Measurements from ENCODE around the gene CENPT. TPM values are rescaled to one million over a fixed set of nuclear protein-coding genes. Genes with fewer than 3 reads are reported as not detected.
A peak's percentile ranks its signal among the peaks of the same experiment; 100 is the strongest.

CENPT gene
- total RNA-seq, 4 donors from 2014 or later = 15.7 to 43.8 (median 26.2) TPM

DNA sequence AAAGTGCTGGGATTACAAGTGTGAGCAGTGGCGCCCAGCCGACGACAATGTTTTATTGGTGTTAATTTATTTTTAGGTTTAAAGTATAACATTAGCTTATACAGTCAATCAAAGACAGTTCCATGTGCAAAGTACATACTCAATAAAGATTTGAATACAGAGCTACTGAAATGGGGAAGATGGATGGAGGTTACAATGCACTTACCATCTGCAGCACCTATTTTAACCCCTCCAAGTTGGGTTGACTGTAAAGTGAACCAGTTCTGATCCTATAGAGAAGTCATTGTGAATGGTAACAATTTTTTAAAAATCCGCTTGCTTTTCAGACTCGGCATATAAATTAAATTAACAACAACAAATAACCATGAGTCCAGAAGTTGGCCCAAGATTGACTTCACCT lies 44.9 kb upstream of the CENPT start:
- intact Hi-C loops (cut with DNase I) = no loop called here
- H3K9me3 ChIP-seq = no peaks in the 10 kb centered on the region
- H3K27ac ChIP-seq = no peak overlapping the region
- H3K27me3 ChIP-seq = no peaks in the 10 kb centered on the region
- no peak for DNase-seq
- peak overlapping the region in 1 of 3 donors; percentile 73 for H3K4me3 ChIP-seq (replicated peaks in 1 of 3)
- TF ChIP-seq CTCF (IDR thresholded peaks at IDR 0.05) (no peak), POLR2A (IDR thresholded peaks at IDR 0.05) (no peak)
- 62 to 75% methylated on average over 5 of the region's 5 CpGs for WGBS, 2 donors
- peaks cover 17 to 31% of the 10 kb centered on the region in 2 donors for H3K4me1 ChIP-seq
- H3K36me3 ChIP-seq = no peaks in the 10 kb centered on the region

DNA sequence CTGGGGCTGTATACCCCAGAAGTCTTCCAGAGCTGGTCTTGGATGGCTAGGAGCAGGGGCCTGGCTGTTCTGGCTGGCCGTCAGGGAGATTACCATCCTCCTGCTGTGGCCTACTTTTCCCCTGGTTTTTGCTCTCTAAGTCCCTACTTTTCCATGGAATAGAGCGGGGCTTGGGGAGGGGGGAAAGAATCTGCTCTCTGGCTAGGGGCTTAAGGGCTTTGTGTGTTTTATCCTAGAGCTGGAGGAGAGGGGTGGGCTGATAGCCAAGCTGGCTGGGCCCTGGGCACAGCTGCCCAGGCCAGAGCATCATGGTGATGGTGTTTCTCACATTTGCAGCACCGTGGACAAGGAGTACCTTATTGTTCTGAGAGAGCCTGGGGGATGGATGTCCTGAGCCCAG lies 40.8 kb upstream of the CENPT start:
- Histone ChIP-seq H3K27me3 (no peaks in the 10 kb centered on the region), H3K4me1 (peaks cover 0 to 4% of the 10 kb centered on the region in 2 donors), H3K36me3 (peaks cover 3 to 12% of the 10 kb centered on the region in 2 donors), H3K9me3 (no peaks in the 10 kb centered on the region), H3K27ac (no peak overlapping the region), H3K4me3 (replicated peaks in 1 of 3) (no peak overlapping the region)
- 83 to 87% methylated on average over 2 to 3 of the region's 3 CpGs for WGBS, 2 donors
- no peak for DNase-seq
- intact Hi-C loops (cut with DNase I) = no loop called here
- TF ChIP-seq POLR2A (IDR thresholded peaks at IDR 0.05) (no peak), CTCF (IDR thresholded peaks at IDR 0.05) (no peak)

DNA sequence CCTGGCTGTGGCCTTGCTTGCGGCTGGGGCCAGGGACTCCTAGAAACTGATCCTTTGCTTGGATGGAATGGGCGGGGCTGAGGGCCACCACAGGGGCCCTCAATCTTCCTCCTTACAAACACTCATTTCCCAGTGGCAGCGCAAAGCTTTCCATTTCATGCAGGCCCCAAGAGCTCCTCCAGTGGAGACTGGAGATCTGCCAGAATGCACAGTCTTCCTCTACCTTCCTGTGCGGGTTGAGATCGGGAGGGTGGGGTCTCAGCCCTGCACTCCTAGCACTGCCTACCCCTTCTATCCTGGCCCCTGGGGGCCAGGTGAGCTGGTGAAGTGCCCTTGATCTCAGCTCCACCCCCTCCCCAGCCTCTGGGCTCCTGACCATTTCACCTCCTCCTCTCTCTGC lies 38.9 kb upstream of the CENPT start:
- TF ChIP-seq CTCF (IDR thresholded peaks at IDR 0.05) (no peak), POLR2A (IDR thresholded peaks at IDR 0.05) (no peak)
- H3K4me1 ChIP-seq = peaks cover 0 to 4% of the 10 kb centered on the region in 2 donors
- H3K9me3 ChIP-seq = no peaks in the 10 kb centered on the region
- DNase-seq = peak in 1 of 2 donors; percentile 49
- no peaks in the 10 kb centered on the region for H3K27me3 ChIP-seq
- H3K27ac ChIP-seq = no peak overlapping the region
- H3K4me3 ChIP-seq (replicated peaks in 1 of 3) = no peak overlapping the region
- H3K36me3 ChIP-seq = peaks cover 12 to 30% of the 10 kb centered on the region in 2 donors
- intact Hi-C loops (cut with DNase I) = no loop called here
- WGBS, 2 donors = 64 to 66% methylated on average over 5 of the region's 5 CpGs

- no peak for TF ChIP-seq POLR2A (IDR thresholded peaks at IDR 0.05)
- TF ChIP-seq CTCF (IDR thresholded peaks at IDR 0.05) = no peak
- intact Hi-C loops (cut with DNase I) = no loop called here
- Histone ChIP-seq H3K36me3 (peaks cover 16 to 35% of the 10 kb centered on the region in 2 donors), H3K4me1 (peaks cover 0 to 4% of the 10 kb centered on the region in 2 donors), H3K4me3 (replicated peaks in 1 of 3) (no peak overlapping the region), H3K27me3 (no peaks in the 10 kb centered on the region), H3K27ac (no peak overlapping the region), H3K9me3 (no peaks in the 10 kb centered on the region)
- DNase-seq = no peak
- 90% methylated on average over 9 to 12 of the region's 19 CpGs for WGBS, 2 donors
Measured at GRCh38 chr16:67885976-67886375, 38.5 kb upstream of the CENPT start.

DNA sequence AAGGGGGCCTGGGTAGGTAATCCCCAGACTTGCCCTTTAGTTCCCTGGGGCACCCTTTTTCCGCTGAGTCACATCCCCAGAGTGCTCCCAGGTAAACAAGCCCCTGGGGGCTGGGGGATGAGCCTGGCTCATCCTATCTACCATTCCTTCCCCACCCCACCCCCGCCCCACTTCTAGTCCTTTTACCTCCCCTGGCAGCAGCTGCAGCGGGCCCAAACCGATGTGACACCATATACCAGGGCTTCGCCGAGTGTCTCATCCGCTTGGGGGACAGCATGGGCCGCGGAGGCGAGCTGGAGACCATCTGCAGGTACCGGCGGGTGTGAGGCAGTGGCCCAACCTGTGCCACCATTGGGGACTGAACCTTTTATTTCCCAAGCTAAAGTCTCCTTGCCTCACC lies 38.1 kb upstream of the CENPT start:
- DNase-seq = no peak
- H3K4me1 ChIP-seq = peaks cover 0 to 4% of the 10 kb centered on the region in 2 donors
- H3K27ac ChIP-seq = no peak overlapping the region
- H3K36me3 ChIP-seq = peaks cover 20 to 39% of the 10 kb centered on the region in 2 donors
- 90 to 93% methylated on average over 9 to 12 of the region's 12 CpGs for WGBS, 2 donors
- H3K27me3 ChIP-seq = no peaks in the 10 kb centered on the region
- no peak overlapping the region for H3K4me3 ChIP-seq (replicated peaks in 1 of 3)
- intact Hi-C loops (cut with DNase I) = no loop called here
- TF ChIP-seq POLR2A (IDR thresholded peaks at IDR 0.05) (no peak), CTCF (IDR thresholded peaks at IDR 0.05) (no peak)
- no peaks in the 10 kb centered on the region for H3K9me3 ChIP-seq

All from thyroid gland (tissue), 4 donors.